HG02759 (cell line): ENCODE results near the gene MYO3A.
"Not testable (repeated sequence)": the region's sequence is repeated elsewhere in the genome, so short reads cannot be mapped to it uniquely, and the experiment has no call there.

Experiments used
- ATAC-seq: cut with Tn5 transposase; IDR thresholded peaks from one replicate; pipeline ENCODE4 v1.9.1; 2021; ENCODE audit warnings: mild to moderate bottlenecking, moderate library complexity; ENCODE audit not compliant: unreplicated experiment

The MYO3A gene

GRCh38 chr10:26081459-26081858 lies 147.4 kb downstream of the MYO3A start:
- no peak for ATAC-seq

- no peak for ATAC-seq
These were observed 151.5 kb downstream of the MYO3A start for GRCh38 chr10:26085549-26085948.

- no peak for ATAC-seq
These were observed 153.6 kb downstream of the MYO3A start for GRCh38 chr10:26087666-26088065.

GRCh38 chr10:26090026-26090425 lies 156.0 kb downstream of the MYO3A start:
- no peak for ATAC-seq

- no peak for ATAC-seq
These were observed 156.7 kb downstream of the MYO3A start for GRCh38 chr10:26090762-26091161.

- ATAC-seq: no peak
These were observed 159.2 kb downstream of the MYO3A start for GRCh38 chr10:26093229-26093628.

GRCh38 chr10:26095781-26096180 lies 161.8 kb downstream of the MYO3A start:
- ATAC-seq: no peak

- not testable (repeated sequence) for ATAC-seq
These were observed 163.5 kb downstream of the MYO3A start for GRCh38 chr10:26097549-26097948.

- ATAC-seq: no peak
These were observed 178.5 kb downstream of the MYO3A start for GRCh38 chr10:26112532-26112931.

GRCh38 chr10:26138613-26139012 lies 204.6 kb downstream of the MYO3A start:
- ATAC-seq: no peak

- no peak for ATAC-seq
These were observed 222.0 kb downstream of the MYO3A start for GRCh38 chr10:26156019-26156418.

GRCh38 chr10:26157734-26158133 lies 223.7 kb downstream of the MYO3A start:
- ATAC-seq: no peak

GRCh38 chr10:26169466-26169865 lies 235.4 kb downstream of the MYO3A start:
- no peak for ATAC-seq

- no peak for ATAC-seq
These were observed 238.1 kb downstream of the MYO3A start for GRCh38 chr10:26172131-26172530.

GRCh38 chr10:26173837-26174236 lies 239.8 kb downstream of the MYO3A start:
- ATAC-seq: no peak

- no peak for ATAC-seq
These were observed 243.3 kb downstream of the MYO3A start for GRCh38 chr10:26177341-26177740.

- no peak for ATAC-seq
These were observed 260.2 kb downstream of the MYO3A start for GRCh38 chr10:26194275-26194674.

- no peak for ATAC-seq
These were observed 263.2 kb downstream of the MYO3A start for GRCh38 chr10:26197248-26197647.

GRCh38 chr10:26198119-26198518 lies 264.1 kb downstream of the MYO3A start:
- ATAC-seq: no peak

- no peak for ATAC-seq
These were observed 265.8 kb downstream of the MYO3A start for GRCh38 chr10:26199841-26200240.

GRCh38 chr10:26205223-26205622 lies 271.2 kb downstream of the MYO3A start:
- ATAC-seq: no peak

GRCh38 chr10:26211781-26212444 lies 277.9 kb downstream of the MYO3A start:
- ATAC-seq: no peak

- no peak for ATAC-seq
These were observed 278.5 kb downstream of the MYO3A start for GRCh38 chr10:26212511-26212910.
